H1 (cell line): ENCODE results near the gene DPEP2. TPM values are rescaled to one million over a fixed set of nuclear protein-coding genes. Genes with fewer than 3 reads are reported as not detected.

ENCODE experiments used
- CTCF ChIA-PET: fragments of 300-600 bp; sonication (Branson Sonifier 250); formaldehyde crosslinking; loops from one replicate; lab custom pipeline; 2021; ENCODE audit not compliant: partially characterized antibody; lab: Charles Lee
- POLR2A ChIA-PET: fragments of 300-600 bp; sonication (Branson Sonifier 250); formaldehyde crosslinking; loops from one replicate; lab custom pipeline; 2021; ENCODE audit warnings: inconsistent platforms; ENCODE audit not compliant: partially characterized antibody; lab: Charles Lee
- DNase-seq, 2 experiments: peaks; one replicate each; pipeline versions ENCODE4 v3.0.0 to v3.0.0-alpha.2; 2010 to 2022; ENCODE audit warnings: low spot score in 2 of 2, low read depth in 1 of 2, mixed read lengths in 1 of 2
- FAIRE-seq: peaks from 2 replicates; lab custom pipeline; 2011; peaks lifted over from hg19 to GRCh38; lab: Jason Lieb, UNC
- H2AFZ ChIP-seq: 2 replicates; pipeline ENCODE4 v1.8.1; 2012; ENCODE audit warnings: low read length, inconsistent platforms
- H2AK5ac ChIP-seq: 2 replicates; pipeline ENCODE4 v1.6.1; 2013; ENCODE audit warnings: low read depth, low read length
- H2BK120ac ChIP-seq: replicated peaks from 2 replicates; pipeline ENCODE3; 2013; ENCODE audit warnings: low read depth, low read length, inconsistent platforms
- H2BK12ac ChIP-seq: 2 replicates; pipeline ENCODE4 v1.6.1; 2013; ENCODE audit warnings: low read depth, low read length
- H2BK15ac ChIP-seq: 2 replicates; pipeline ENCODE4 v1.6.1; 2013; ENCODE audit warnings: low read length
- H2BK20ac ChIP-seq: 2 replicates; pipeline ENCODE4 v1.6.1; 2013; ENCODE audit warnings: low read length
- H2BK5ac ChIP-seq: 2 replicates; pipeline ENCODE4 v1.6.1; 2013; ENCODE audit warnings: low read depth, low read length
- H3K14ac ChIP-seq: 2 replicates; pipeline ENCODE4 v1.6.1; 2013; ENCODE audit warnings: inconsistent platforms; ENCODE audit not compliant: insufficient read length
- H3K18ac ChIP-seq: 2 replicates; pipeline ENCODE4 v1.6.1; 2013; ENCODE audit warnings: low read length; ENCODE audit errors: extremely low read depth
- H3K23ac ChIP-seq: 2 replicates; pipeline ENCODE4 v1.6.1; 2013; ENCODE audit warnings: inconsistent platforms; ENCODE audit not compliant: insufficient read length
- H3K23me2 ChIP-seq: 2 replicates; pipeline ENCODE4 v1.6.1; 2013; ENCODE audit warnings: low read depth, low read length
- H3K27ac ChIP-seq: 2 replicates; pipeline ENCODE4 v1.6.1; 2011; ENCODE audit warnings: low read depth, low read length, inconsistent platforms
- H3K27me3 ChIP-seq, 4 experiments: replicated peaks in 1 of 4; 1 replicate in 1 of 4; 2 replicates in 3 of 4; pipeline versions ENCODE4 v1.6.1 to v1.8.1; 2011 to 2013; ENCODE audit warnings: low read length in 3 of 4, mild to moderate bottlenecking in 3 of 4, inconsistent platforms in 2 of 4, mixed read lengths in 2 of 4, moderate library complexity in 1 of 4; ENCODE audit not compliant: control insufficient read depth in 3 of 4, insufficient read depth in 3 of 4; ENCODE audit errors: extremely low read depth in 1 of 4
- H3K36me3 ChIP-seq, 4 experiments: 2 replicates each; pipeline versions ENCODE4 v1.6.1 to v1.8.1; 2011 to 2013; ENCODE audit warnings: mild to moderate bottlenecking in 4 of 4, low read length in 3 of 4, moderate library complexity in 2 of 4, control low read depth in 1 of 4, inconsistent platforms in 1 of 4; ENCODE audit not compliant: insufficient read depth in 4 of 4, control insufficient read depth in 2 of 4
- H3K4ac ChIP-seq: replicated peaks from 2 replicates; pipeline ENCODE3; 2013; ENCODE audit warnings: low read length, low read depth, mixed read lengths, inconsistent platforms; ENCODE audit not compliant: insufficient read length
- H3K4me1 ChIP-seq, 4 experiments: replicated peaks in 1 of 4; 1 replicate in 1 of 4; 2 replicates in 3 of 4; pipeline versions ENCODE4 v1.6.1 to v1.8.1; 2011 to 2013; ENCODE audit warnings: low read length in 3 of 4, inconsistent platforms in 2 of 4, mixed read lengths in 1 of 4; ENCODE audit not compliant: insufficient read depth in 4 of 4, control insufficient read depth in 3 of 4
- H3K4me2 ChIP-seq, 2 experiments: 2 replicates each; pipeline versions ENCODE4 v1.6.1 to v1.8.1; 2011 to 2013; ENCODE audit warnings: low read depth in 2 of 2, low read length in 2 of 2, control low read depth in 1 of 2, inconsistent platforms in 1 of 2, mild to moderate bottlenecking in 1 of 2; ENCODE audit not compliant: insufficient read depth in 1 of 2
- H3K4me3 ChIP-seq, 4 experiments: fragments of 200-600, 300-600 bp in 1 of 4; sonication (generic), shearing (Covaris generic), sonication (Bioruptor Twin) in 1 of 4; 2 replicates each; pipeline versions ENCODE4 v1.5.1 to v1.8.1; 2011 to 2016; ENCODE audit warnings: low read length in 4 of 4, low read depth in 3 of 4, control low read depth in 2 of 4, inconsistent platforms in 2 of 4, mild to moderate bottlenecking in 2 of 4, mixed read lengths in 1 of 4, moderate library complexity in 1 of 4; ENCODE audit not compliant: insufficient read depth in 2 of 4; ENCODE audit errors: extremely low read depth in 1 of 4
- H3K56ac ChIP-seq: replicated peaks from 2 replicates; pipeline ENCODE3; 2013; ENCODE audit warnings: low read depth, mild to moderate bottlenecking, mixed read lengths, low read length, inconsistent platforms; ENCODE audit not compliant: insufficient read length
- H3K79me1 ChIP-seq: 2 replicates; pipeline ENCODE4 v1.6.1; 2013; ENCODE audit warnings: low read depth, low read length, control low read depth
- H3K79me2 ChIP-seq, 2 experiments: 2 replicates each; pipeline versions ENCODE4 v1.6.1 to v1.8.1; 2012 to 2013; ENCODE audit warnings: low read length in 2 of 2, mild to moderate bottlenecking in 2 of 2, inconsistent platforms in 1 of 2; ENCODE audit not compliant: insufficient read depth in 2 of 2, control insufficient read depth in 1 of 2
- H3K9ac ChIP-seq, 4 experiments: replicated peaks in 1 of 4; 1 replicate in 1 of 4; 2 replicates in 3 of 4; pipeline versions ENCODE4 v1.6.1 to v1.8.1; 2011 to 2013; ENCODE audit warnings: low read depth in 3 of 4, low read length in 3 of 4, control low read depth in 2 of 4, mild to moderate bottlenecking in 2 of 4, moderate library complexity in 2 of 4, inconsistent platforms in 1 of 4; ENCODE audit errors: extremely low read depth in 1 of 4
- H3K9me3 ChIP-seq, 2 experiments: 2 replicates each; pipeline versions ENCODE4 v1.6.1 to v1.8.1; 2012 to 2013; ENCODE audit warnings: mild to moderate bottlenecking in 2 of 2, moderate library complexity in 2 of 2, control low read depth in 1 of 2, inconsistent platforms in 1 of 2, low read depth in 1 of 2, low read length in 1 of 2, mixed read lengths in 1 of 2; ENCODE audit not compliant: insufficient read depth in 2 of 2
- H4K20me1 ChIP-seq, 2 experiments: replicated peaks in 1 of 2; 2 replicates each; pipeline versions ENCODE3 to v1.8.1; 2011 to 2013; ENCODE audit warnings: inconsistent platforms in 2 of 2, low read length in 2 of 2, mild to moderate bottlenecking in 1 of 2; ENCODE audit not compliant: insufficient read depth in 2 of 2, control insufficient read depth in 1 of 2
- H4K5ac ChIP-seq: 2 replicates; pipeline ENCODE4 v1.6.1; 2013; ENCODE audit warnings: low read length, low read depth, mixed read lengths, inconsistent platforms; ENCODE audit not compliant: insufficient read length
- H4K8ac ChIP-seq: 2 replicates; pipeline ENCODE4 v1.8.0; 2013; ENCODE audit warnings: mild to moderate bottlenecking, moderate library complexity, low read length, inconsistent platforms; ENCODE audit not compliant: insufficient read depth; ENCODE audit errors: extremely low read depth
- H4K91ac ChIP-seq: replicated peaks from 2 replicates; pipeline ENCODE3; 2013; ENCODE audit warnings: low read length, mixed read lengths, inconsistent platforms; ENCODE audit not compliant: insufficient read length
- CREB1 ChIP-seq: IDR thresholded peaks from 2 replicates; pipeline ENCODE4 v1.6.1; 2012; ENCODE audit warnings: inconsistent platforms
- CTCF ChIP-seq, 3 experiments: IDR thresholded peaks; 1 replicate in 2 of 3; 2 replicates in 1 of 3; pipeline versions ENCODE4 v1.5.1 to v1.6.1; 2011; ENCODE audit warnings: low read length in 3 of 3, mild to moderate bottlenecking in 3 of 3, inconsistent platforms in 2 of 3, low read depth in 1 of 3, moderate library complexity in 1 of 3; ENCODE audit not compliant: insufficient read depth in 1 of 3; ENCODE audit errors: control extremely low read depth in 1 of 3
- EZH2 ChIP-seq: fragments of 200-600 bp; sonication (generic); IDR thresholded peaks from 2 replicates; pipeline ENCODE4 v1.7.1; 2012; ENCODE audit warnings: low read depth, mild to moderate bottlenecking, moderate library complexity, low read length, inconsistent platforms; ENCODE audit not compliant: severe bottlenecking
- GABPA ChIP-seq: IDR thresholded peaks from 2 replicates; pipeline ENCODE4 v1.6.1; 2011; ENCODE audit warnings: mild to moderate bottlenecking, low read length, moderate library complexity, borderline replicate concordance; ENCODE audit not compliant: insufficient read depth
- GTF2F1 ChIP-seq: IDR thresholded peaks from 2 replicates; pipeline ENCODE4 v1.6.1; 2012; ENCODE audit warnings: low read depth, low read length, improper control_type of control experiment, borderline replicate concordance
- JUN ChIP-seq: IDR thresholded peaks from 2 replicates; pipeline ENCODE4 v1.6.1; 2011; ENCODE audit warnings: low read depth, mild to moderate bottlenecking, improper control_type of control experiment, low read length
- MAFK ChIP-seq: IDR thresholded peaks from 2 replicates; pipeline ENCODE4 v1.6.1; 2012; ENCODE audit warnings: low read depth, mild to moderate bottlenecking, improper control_type of control experiment, low read length
- POU5F1 ChIP-seq: IDR thresholded peaks from 2 replicates; pipeline ENCODE4 v1.6.1; 2011; ENCODE audit warnings: low read depth, mild to moderate bottlenecking, low read length, moderate library complexity
- SIRT6 ChIP-seq: IDR thresholded peaks from one replicate; pipeline ENCODE4 v1.7.1; 2012; ENCODE audit warnings: low read length, inconsistent platforms
- SP1 ChIP-seq: IDR thresholded peaks from 2 replicates; pipeline ENCODE4 v1.6.1; 2011; ENCODE audit warnings: low read depth, low read length
- WGBS, 2 experiments: shearing (Covaris generic) in 1 of 2; methylation state at CpG; one replicate each; pipeline versions ENCODE4 v1.1.6 to v1.1.7; 2013 to 2015; ENCODE audit warnings: low lambda C conversion rate in 2 of 2, mixed read lengths in 2 of 2, inconsistent platforms in 1 of 2, low coverage in 1 of 2, missing lambda C conversion rate in 1 of 2; ENCODE audit not compliant: insufficient replicate concordance in 2 of 2, insufficient coverage in 1 of 2, insufficient read length in 1 of 2; ENCODE audit errors: extremely low coverage in 1 of 2, missing lambda C conversion rate in 1 of 2; 5-methylcytosine and 5-hydroxymethylcytosine counted together
- polyA plus RNA-seq, 7 experiments: library from polyadenylated mRNA; depleted of rRNA in 3 of 7; stranded (reverse) in 5 of 7; unstranded in 2 of 7; fragments of >200 nt in 5 of 7; fragments of 200-250 nt in 2 of 7; gene quantifications; 1 replicate in 5 of 7; 2 replicates in 1 of 7; 4 replicates in 1 of 7; pipeline versions ENCODE4 v1.2.1 to v1.2.3, GENCODE V29; 2011 to 2013; ENCODE audit warnings: missing spikeins in 2 of 7, mixed read lengths in 2 of 7
- total RNA-seq: library from RNA; stranded (reverse); fragmentation: NEBNext Ultra II Directional; extraction: Animal tissue kit (Norgen Biotek cat#: 25700); gene quantifications from 2 replicates; pipeline ENCODE4 v1.2.1, GENCODE V29; 2021
- TF ChIP-seq, protein P1 (sequence below): IDR thresholded peaks from 2 replicates; pipeline ENCODE4 v1.6.1; 2012; ENCODE audit warnings: inconsistent platforms

Gene DPEP2
- total and polyA plus RNA-seq, 2 of the 8 experiments (the other 6 are each of a cell fraction or from before 2014, with no cell fraction given) = not detected

DNA sequence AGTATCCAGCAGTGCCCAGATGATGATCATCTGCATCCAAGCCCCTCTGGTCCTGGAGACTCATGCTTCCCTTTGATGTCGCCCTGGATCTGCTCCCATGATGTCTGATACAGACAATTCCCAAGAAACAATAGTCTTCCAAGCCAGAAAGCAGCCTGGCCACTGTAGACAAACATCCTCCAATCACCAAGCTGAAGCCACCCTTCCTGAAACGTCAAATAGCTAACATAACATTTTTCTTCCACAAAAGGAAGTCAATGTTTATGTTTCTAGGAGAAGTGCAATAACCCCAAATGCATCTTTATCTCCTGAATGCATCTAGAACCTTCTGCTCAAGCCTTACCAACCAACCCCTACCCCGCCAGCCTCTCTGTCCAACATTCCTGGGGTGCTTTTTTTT lies 1.2 kb upstream of the DPEP2 start:
- Histone ChIP-seq H4K5ac (no peak overlapping the region), H2AFZ (no peak overlapping the region), H3K27ac (no peak overlapping the region), H4K20me1 (no peaks in the 10 kb centered on the region), H3K4me3 (no peak overlapping the region), H3K4me2 (no peak overlapping the region), H3K23ac (no peak overlapping the region), H4K8ac (no peak overlapping the region), H3K79me1 (no peaks in the 10 kb centered on the region; the same call in 1 of the 2 replicates), H3K79me2 (no peaks in the 10 kb centered on the region), H3K23me2 (no peaks in the 10 kb centered on the region), H3K36me3 (no peaks in the 10 kb centered on the region), H3K4ac (no peak overlapping the region), H2BK12ac (no peak overlapping the region), H3K27me3 (no peaks in the 10 kb centered on the region), H3K14ac (no peak overlapping the region), H3K9ac (no peak overlapping the region), H2AK5ac (no peak overlapping the region), H3K18ac (no peak overlapping the region), H2BK120ac (no peak overlapping the region), H3K56ac (no peak overlapping the region), H2BK15ac (no peak overlapping the region), H4K91ac (no peak overlapping the region), H2BK20ac (no peak overlapping the region), H3K4me1 (no peaks in the 10 kb centered on the region), H3K9me3 (no peaks in the 10 kb centered on the region), H2BK5ac (no peak overlapping the region)
- DNase-seq (no peak), FAIRE-seq (no peak)
- POLR2A ChIA-PET = interaction anchor here (4.5 kb wide), 1 partner anchor 22 kb away, joined by 23 read pairs; the partner anchor contains the start of genes DDX28 and DUS2
- CTCF ChIA-PET = interaction anchor here (2.0 kb wide), 1 partner anchor 19 kb away, joined by 9 read pairs; the partner anchor contains the start of gene DPEP3
- WGBS, 2 experiments = 84% methylated on average over 3 of the region's 3 CpGs; no CpG with 5 or more reads in 1 of the 2 experiments
- no peak for TF ChIP-seq SIRT6
- TF ChIP-seq POU5F1 = no peak
- TF ChIP-seq SP1 = no peak
- no peak for TF ChIP-seq MAFK
- TF ChIP-seq CTCF (IDR thresholded peaks at IDR 0.05; ENCODE audit: control extremely low read depth in 1 of 3, insufficient read depth in 1 of 3, low read depth in 1 of 3, low read length in 3 of 3) = no peak
- TF ChIP-seq, protein P1, sequence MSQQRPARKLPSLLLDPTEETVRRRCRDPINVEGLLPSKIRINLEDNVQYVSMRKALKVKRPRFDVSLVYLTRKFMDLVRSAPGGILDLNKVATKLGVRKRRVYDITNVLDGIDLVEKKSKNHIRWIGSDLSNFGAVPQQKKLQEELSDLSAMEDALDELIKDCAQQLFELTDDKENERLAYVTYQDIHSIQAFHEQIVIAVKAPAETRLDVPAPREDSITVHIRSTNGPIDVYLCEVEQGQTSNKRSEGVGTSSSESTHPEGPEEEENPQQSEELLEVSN = no peak
- no peak for TF ChIP-seq EZH2
- no peak for TF ChIP-seq GABPA
- no peak for TF ChIP-seq CREB1
- TF ChIP-seq JUN = no peak
- TF ChIP-seq GTF2F1 = no peak
